ENCODE measurements around the gene TWSG1.

Gene TWSG1

DNA sequence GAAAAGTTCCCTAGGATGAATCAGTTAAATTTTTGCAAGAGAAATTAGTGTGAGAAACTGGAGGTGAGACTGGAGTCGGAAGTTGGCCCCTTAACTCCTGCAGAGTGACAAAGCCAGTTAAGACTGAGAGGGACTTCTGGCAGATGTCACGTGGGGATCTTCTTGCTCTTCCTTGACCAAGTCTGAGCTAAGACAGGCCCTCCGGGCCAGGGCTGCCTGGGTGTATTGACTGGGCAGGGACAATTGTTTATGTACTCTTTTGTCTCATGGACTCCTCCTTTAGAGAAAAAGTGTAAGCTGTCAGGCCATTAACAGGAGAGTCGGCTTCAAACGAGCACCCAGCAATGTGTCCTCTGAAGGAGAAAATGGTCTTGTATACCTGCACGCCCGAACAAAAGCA is 92.2 kb downstream of the TWSG1 start:
- Histone ChIP-seq H3K27me3 (ENCODE audit: insufficient read depth, low read length, poor library complexity, severe bottlenecking) (no peaks in the 10 kb centered on the region), H3K36me3 (ENCODE audit: insufficient read depth, low read length) (no peaks in the 10 kb centered on the region), H4K20me1 (ENCODE audit: insufficient read depth, low read length, poor library complexity, severe bottlenecking) (no peaks in the 10 kb centered on the region), H3K4me3 (ENCODE audit: low read length, poor library complexity, severe bottlenecking) (no peak overlapping the region), H3K9ac (ENCODE audit: low read depth, low read length, poor library complexity, severe bottlenecking) (no peak overlapping the region), H3K4me1 (ENCODE audit: insufficient read depth, low read length, poor library complexity, severe bottlenecking) (no peaks in the 10 kb centered on the region), H3K9me2 (replicated peaks; ENCODE audit: low read depth, low read length) (no peaks in the 10 kb centered on the region), H2AFZ (ENCODE audit: low read length) (no peak overlapping the region), H3K4me2 (ENCODE audit: low read depth, low read length, poor library complexity, severe bottlenecking) (no peak overlapping the region), H3F3A (ENCODE audit: low read depth) (no peaks in the 10 kb centered on the region), H3K9me3 (ENCODE audit: insufficient read depth, low read depth, low read length) (no peaks in the 10 kb centered on the region), H3K79me2 (ENCODE audit: insufficient read depth, low read length) (no peaks in the 10 kb centered on the region)
- TF ChIP-seq, protein P1, sequence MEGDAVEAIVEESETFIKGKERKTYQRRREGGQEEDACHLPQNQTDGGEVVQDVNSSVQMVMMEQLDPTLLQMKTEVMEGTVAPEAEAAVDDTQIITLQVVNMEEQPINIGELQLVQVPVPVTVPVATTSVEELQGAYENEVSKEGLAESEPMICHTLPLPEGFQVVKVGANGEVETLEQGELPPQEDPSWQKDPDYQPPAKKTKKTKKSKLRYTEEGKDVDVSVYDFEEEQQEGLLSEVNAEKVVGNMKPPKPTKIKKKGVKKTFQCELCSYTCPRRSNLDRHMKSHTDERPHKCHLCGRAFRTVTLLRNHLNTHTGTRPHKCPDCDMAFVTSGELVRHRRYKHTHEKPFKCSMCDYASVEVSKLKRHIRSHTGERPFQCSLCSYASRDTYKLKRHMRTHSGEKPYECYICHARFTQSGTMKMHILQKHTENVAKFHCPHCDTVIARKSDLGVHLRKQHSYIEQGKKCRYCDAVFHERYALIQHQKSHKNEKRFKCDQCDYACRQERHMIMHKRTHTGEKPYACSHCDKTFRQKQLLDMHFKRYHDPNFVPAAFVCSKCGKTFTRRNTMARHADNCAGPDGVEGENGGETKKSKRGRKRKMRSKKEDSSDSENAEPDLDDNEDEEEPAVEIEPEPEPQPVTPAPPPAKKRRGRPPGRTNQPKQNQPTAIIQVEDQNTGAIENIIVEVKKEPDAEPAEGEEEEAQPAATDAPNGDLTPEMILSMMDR (conservative IDR thresholded peaks at IDR 0.05; ENCODE audit: low read length), result no peak
- TF ChIP-seq EZH2phosphoT487 (IDR thresholded peaks at IDR 0.05; ENCODE audit: borderline replicate concordance), result no peak

DNA sequence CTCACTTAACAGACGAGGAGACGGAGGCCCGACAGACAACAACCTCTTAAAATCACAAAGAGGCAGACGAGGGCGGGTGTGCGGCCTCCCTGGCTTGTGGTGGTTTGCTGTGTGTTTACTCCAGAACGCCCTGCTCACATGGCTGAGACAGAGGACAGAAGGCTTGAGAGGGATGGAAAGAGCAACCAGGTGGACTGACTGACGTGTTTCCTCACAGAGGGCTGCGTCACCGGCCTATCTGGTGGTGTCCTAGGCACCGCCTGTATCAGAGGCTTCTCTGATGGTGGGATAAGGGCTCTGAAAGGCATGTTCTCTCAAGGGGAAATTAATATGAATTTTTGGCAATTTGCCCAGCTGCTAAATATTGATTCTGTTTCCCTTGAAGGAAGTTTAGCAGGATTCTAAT is 93.7 kb downstream of the TWSG1 start:
- Histone ChIP-seq H2AFZ (ENCODE audit: low read length) (no peak overlapping the region), H3K9me3 (ENCODE audit: insufficient read depth, low read depth, low read length) (no peaks in the 10 kb centered on the region), H3K4me2 (ENCODE audit: low read depth, low read length, poor library complexity, severe bottlenecking) (no peak overlapping the region)

DNA sequence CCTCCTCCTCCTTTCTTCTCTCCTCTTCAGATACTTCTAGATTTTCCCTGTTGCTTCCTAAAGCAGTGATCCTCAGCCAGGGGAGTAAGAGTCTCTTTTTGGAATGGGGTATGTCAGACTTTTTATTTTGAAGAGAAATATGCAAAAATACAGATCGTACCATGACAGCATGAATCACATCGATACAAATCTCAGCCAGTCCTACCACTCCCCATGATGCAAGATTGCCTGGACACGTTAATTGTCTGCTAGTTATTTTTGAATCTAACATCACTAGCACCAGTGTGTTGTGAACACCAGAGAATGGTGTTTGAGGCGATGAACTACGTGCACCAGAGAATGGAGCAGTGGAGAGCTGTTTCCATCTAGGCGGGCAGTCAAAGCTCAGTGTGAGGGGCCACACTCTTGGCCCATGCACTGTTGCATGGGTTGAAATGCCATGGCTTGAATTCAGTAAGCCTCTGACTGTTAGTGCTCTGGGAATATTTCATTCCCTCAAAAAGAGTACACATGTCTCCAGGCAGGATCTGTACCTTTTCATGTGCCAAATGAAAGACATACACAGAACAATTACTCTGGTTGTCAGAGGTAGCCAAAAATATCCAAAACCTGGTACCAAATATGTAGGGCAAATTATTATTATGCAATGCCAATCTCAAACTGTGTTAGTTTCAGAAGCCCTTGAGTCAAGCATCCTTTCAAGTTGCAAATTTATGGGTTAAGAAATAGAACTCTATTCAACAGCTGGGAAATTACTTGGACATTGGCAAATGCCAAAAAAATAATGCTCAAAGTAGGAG is 94.5 kb downstream of the TWSG1 start:
- no peak overlapping the region for H3K4me3 ChIP-seq (ENCODE audit: low read length, poor library complexity, severe bottlenecking)
- no peaks in the 10 kb centered on the region for H3F3A ChIP-seq (ENCODE audit: low read depth)
- H3K4me1 ChIP-seq (ENCODE audit: insufficient read depth, low read length, poor library complexity, severe bottlenecking), result no peaks in the 10 kb centered on the region
- TF ChIP-seq EZH2phosphoT487 (IDR thresholded peaks at IDR 0.05; ENCODE audit: borderline replicate concordance), result no peak
- TF ChIP-seq, protein P1 (conservative IDR thresholded peaks at IDR 0.05; ENCODE audit: low read length), result no peak
- H3K4me2 ChIP-seq (ENCODE audit: low read depth, low read length, poor library complexity, severe bottlenecking), result no peak overlapping the region
- no peaks in the 10 kb centered on the region for H3K9me3 ChIP-seq (ENCODE audit: insufficient read depth, low read depth, low read length)
- H3K9ac ChIP-seq (ENCODE audit: low read depth, low read length, poor library complexity, severe bottlenecking), result no peak overlapping the region
- no peaks in the 10 kb centered on the region for H3K36me3 ChIP-seq (ENCODE audit: insufficient read depth, low read length)
- H3K9me2 ChIP-seq (replicated peaks; ENCODE audit: low read depth, low read length), result no peaks in the 10 kb centered on the region
- H3K79me2 ChIP-seq (ENCODE audit: insufficient read depth, low read length), result no peaks in the 10 kb centered on the region
- H2AFZ ChIP-seq (ENCODE audit: low read length), result no peak overlapping the region
- no peaks in the 10 kb centered on the region for H3K27me3 ChIP-seq (ENCODE audit: insufficient read depth, low read length, poor library complexity, severe bottlenecking)
- H4K20me1 ChIP-seq (ENCODE audit: insufficient read depth, low read length, poor library complexity, severe bottlenecking), result no peaks in the 10 kb centered on the region

More for the DNA sequence above, 93.7 kb downstream of the TWSG1 start:
- no peak overlapping the region for H3K4me3 ChIP-seq (ENCODE audit: low read length, poor library complexity, severe bottlenecking)
- no peaks in the 10 kb centered on the region for H3K27me3 ChIP-seq (ENCODE audit: insufficient read depth, low read length, poor library complexity, severe bottlenecking)
- H3K79me2 ChIP-seq (ENCODE audit: insufficient read depth, low read length), result no peaks in the 10 kb centered on the region
- no peak overlapping the region for H3K9ac ChIP-seq (ENCODE audit: low read depth, low read length, poor library complexity, severe bottlenecking)
- H3K4me1 ChIP-seq (ENCODE audit: insufficient read depth, low read length, poor library complexity, severe bottlenecking), result no peaks in the 10 kb centered on the region
- no peaks in the 10 kb centered on the region for H4K20me1 ChIP-seq (ENCODE audit: insufficient read depth, low read length, poor library complexity, severe bottlenecking)
- H3F3A ChIP-seq (ENCODE audit: low read depth), result no peaks in the 10 kb centered on the region
- H3K9me2 ChIP-seq (replicated peaks; ENCODE audit: low read depth, low read length), result no peaks in the 10 kb centered on the region
- TF ChIP-seq, protein P1 (conservative IDR thresholded peaks at IDR 0.05; ENCODE audit: low read length), result no peak
- no peak for TF ChIP-seq EZH2phosphoT487 (IDR thresholded peaks at IDR 0.05; ENCODE audit: borderline replicate concordance)
- no peaks in the 10 kb centered on the region for H3K36me3 ChIP-seq (ENCODE audit: insufficient read depth, low read length)
